GM12878 (cell line): ENCODE results near the gene GALNT16. TPM values are rescaled to one million over a fixed set of nuclear protein-coding genes. Genes with fewer than 3 reads are reported as not detected.

Experiments
- ATAC-seq: fragments of 200-7000 bp; cut with Tn5 transposase; 3 replicates; pipeline ENCODE4 v1.9.1; 2020; ENCODE audit warnings: mild to moderate bottlenecking, moderate library complexity
- BruUV-seq: library from RNA; stranded (reverse); fragments of 400-500 nt; replicated peaks from 2 replicates; lab custom pipeline; 2021; lab: Mats Ljungman, UMichigan
- CTCF ChIA-PET: fragments of 300-600 bp; sonication (Branson Sonifier 250); formaldehyde crosslinking; extraction: SDS; loops from one replicate; lab custom pipeline; 2021; ENCODE audit warnings: inconsistent platforms; lab: Yijun Ruan, JAX
- POLR2A ChIA-PET: fragments of 350-600 bp; formaldehyde crosslinking; extraction: SDS; loops from one replicate; lab custom pipeline; 2021; ENCODE audit warnings: inconsistent platforms; lab: Charles Lee
- RAD21 ChIA-PET: fragments of 300-600 bp; sonication (Branson Sonifier 250); formaldehyde crosslinking; loops from one replicate; lab custom pipeline; 2023; ENCODE audit warnings: antibody characterized with exemption; ENCODE audit not compliant: unreplicated experiment; lab: Charles Lee
- SMC1A ChIA-PET: fragments of 300-600 bp; sonication (Branson Sonifier 250); formaldehyde crosslinking; loops from one replicate; lab custom pipeline; 2023; ENCODE audit not compliant: unreplicated experiment, uncharacterized antibody; lab: Charles Lee
- DNase-seq: peaks from one replicate; pipeline ENCODE4 v3.0.0-alpha.2; 2011; ENCODE audit warnings: low read depth, low spot score
- FAIRE-seq: peaks from 3 replicates; lab custom pipeline; 2011; peaks lifted over from hg19 to GRCh38; lab: Jason Lieb, UNC
- H2AFZ ChIP-seq: 2 replicates; pipeline ENCODE4 v1.6.0; 2011; ENCODE audit warnings: low read depth, low read length, control low read depth; ENCODE audit not compliant: control insufficient read depth
- H3K27ac ChIP-seq: 2 replicates; pipeline ENCODE4 v1.5.1; 2011; ENCODE audit warnings: control low read depth; ENCODE audit not compliant: control insufficient read depth, insufficient read depth
- H3K27me3 ChIP-seq, 2 experiments: replicated peaks in 1 of 2; 2 replicates each; pipeline versions ENCODE4 v1.6.0 to v1.6.1; 2011; ENCODE audit warnings: low read length in 1 of 2; ENCODE audit not compliant: control insufficient read depth in 2 of 2, insufficient read depth in 2 of 2
- H3K36me3 ChIP-seq, 2 experiments: 2 replicates each; pipeline ENCODE4 v1.5.1; 2011; ENCODE audit warnings: low read length in 1 of 2; ENCODE audit not compliant: control insufficient read depth in 2 of 2, insufficient read depth in 2 of 2
- H3K4me1 ChIP-seq: 2 replicates; pipeline ENCODE4 v1.6.1; 2011; ENCODE audit warnings: mild to moderate bottlenecking, low read length, moderate library complexity, mixed read lengths; ENCODE audit not compliant: control insufficient read depth, insufficient read depth
- H3K4me2 ChIP-seq: 2 replicates; pipeline ENCODE4 v1.6.0; 2011; ENCODE audit warnings: control low read depth; ENCODE audit not compliant: control insufficient read depth, insufficient read depth
- H3K4me3 ChIP-seq: fragments of 200-600 bp; sonication (generic); 2 replicates; pipeline ENCODE4 v1.5.1; 2016
- H3K79me2 ChIP-seq: 2 replicates; pipeline ENCODE4 v1.6.0; 2011; ENCODE audit warnings: low read length; ENCODE audit not compliant: control insufficient read depth, insufficient read depth
- H3K9ac ChIP-seq: 2 replicates; pipeline ENCODE4 v1.8.0; 2011; ENCODE audit warnings: low read length, control low read depth, mixed read lengths; ENCODE audit not compliant: control insufficient read depth, insufficient read depth
- H3K9me3 ChIP-seq: replicated peaks from 3 replicates; pipeline ENCODE4 v1.5.1; 2011; ENCODE audit warnings: mild to moderate bottlenecking, low read length; ENCODE audit not compliant: control insufficient read depth, insufficient read depth
- H4K20me1 ChIP-seq: 2 replicates; pipeline ENCODE4 v1.6.0; 2011; ENCODE audit not compliant: control insufficient read depth, insufficient read depth
- BCLAF1 ChIP-seq: fragments of 450-650 bp; IDR thresholded peaks from 2 replicates; pipeline ENCODE4 v1.6.1; 2017; ENCODE audit warnings: antibody characterized with exemption, mild to moderate bottlenecking, moderate library complexity
- PRDM15 ChIP-seq: fragments of 450-650 bp; formaldehyde crosslinking; IDR thresholded peaks from 2 replicates; pipeline ENCODE4 v1.4.0; 2020; ENCODE audit warnings: mild to moderate bottlenecking, moderate library complexity
- WRNIP1 ChIP-seq: IDR thresholded peaks from 2 replicates; pipeline ENCODE4 v1.6.1; 2011; ENCODE audit warnings: low read depth, low read length, improper control_type of control experiment, borderline replicate concordance
- WGBS: methylation state at CpG from one replicate; pipeline ENCODE4 v1.1.6; 2016; ENCODE audit warnings: low lambda C conversion rate; ENCODE audit not compliant: insufficient replicate concordance, insufficient coverage; ENCODE audit errors: missing lambda C conversion rate; 5-methylcytosine and 5-hydroxymethylcytosine counted together
- in situ Hi-C: fragments of 300-500 bp; cut with MboI; formaldehyde crosslinking; loops from 9 replicates; pipeline ENCODE4 v1.14.3; 2018; ENCODE audit warnings: mixed read lengths
- intact Hi-C: fragments of 100-400 bp; cut with micrococcal nuclease; formaldehyde crosslinking; loops from one replicate; pipeline ENCODE4 v1.14.2; 2022; ENCODE audit not compliant: unreplicated experiment
- polyA plus RNA-seq, 11 experiments: library from polyadenylated mRNA; depleted of rRNA in 4 of 11; unstranded in 6 of 11; stranded (reverse) in 5 of 11; fragments of >200 nt; fragmentation: Nextera tagmentation in 4 of 11; fragmentation: Illumina TruSeq in 1 of 11; extraction: Ambion mirVana in 4 of 11; extraction: Trizol in 1 of 11; gene quantifications; 1 replicate in 1 of 11; 2 replicates in 10 of 11; pipeline versions ENCODE4 v1.2.1 to v1.2.3, GENCODE V29; 2011 to 2016; ENCODE audit warnings: inconsistent platforms in 2 of 11, missing spikeins in 2 of 11, low read depth in 1 of 11
- total RNA-seq, 4 experiments: library from RNA; depleted of rRNA in 3 of 4; stranded (reverse); fragments of >200 nt in 3 of 4; fragmentation: Illumina TruSeq in 1 of 4; extraction: Trizol in 1 of 4; gene quantifications; 2 replicates each; pipeline versions ENCODE4 v1.2.1 to v1.2.3, GENCODE V29; 2013 to 2021

The GALNT16 gene
- total and polyA plus RNA-seq, 10 of the 15 experiments (the other 5 are each of a cell fraction or from before 2014, with no cell fraction given): under 0.01 to 0.08 (median 0.03) TPM; not detected in 3

- no peaks in the 10 kb centered on the region for H3K36me3 ChIP-seq
- DNase-seq: no peak
- ATAC-seq: no peak
- intact Hi-C loops: no loop called here
- no peak overlapping the region for H2AFZ ChIP-seq
- H3K9ac ChIP-seq: no peak overlapping the region
- BruUV-seq: no TSS peak
- ChIA-PET SMC1A (no interaction called here), RAD21 (interaction anchor here (1.2 kb wide), 1 partner anchor 44 kb away, joined by 3 read pairs; no protein-coding TSS in a partner anchor), POLR2A (no interaction called here), CTCF (no interaction called here)
- no peaks in the 10 kb centered on the region for H3K27me3 ChIP-seq
- 41% methylated on average over 5 of the region's 5 CpGs for WGBS
- TF ChIP-seq BCLAF1: no peak
- no peak for TF ChIP-seq PRDM15 (CRISPR knock-in tag)
- TF ChIP-seq WRNIP1: no peak
- H3K79me2 ChIP-seq: no peaks in the 10 kb centered on the region
- no peak overlapping the region for H3K27ac ChIP-seq
- no peak overlapping the region for H3K4me2 ChIP-seq
- no peak for FAIRE-seq
- no peaks in the 10 kb centered on the region for H4K20me1 ChIP-seq
- no peaks in the 10 kb centered on the region for H3K9me3 ChIP-seq
- no peak overlapping the region for H3K4me3 ChIP-seq
- H3K4me1 ChIP-seq: no peaks in the 10 kb centered on the region
- in situ Hi-C loops: no loop called here
Measured at GRCh38 chr14:69291891-69292561, 32.1 kb downstream of the GALNT16 start.
